VCaP (cell line): ENCODE data around the gene SEMA3G.

ENCODE experiments used
- H3K27ac ChIP-seq: fragments of 450-650 bp; 2 replicates; pipeline ENCODE4 v1.5.1; 2017
- CTCF ChIP-seq: fragments of 450-650 bp; conservative IDR thresholded peaks from 2 replicates; pipeline ENCODE4 v1.5.1; 2017; ENCODE audit warnings: mild to moderate bottlenecking, moderate library complexity

The SEMA3G gene

GRCh38 chr3:52407779-52408178 is 37.1 kb downstream of the SEMA3G start:
- no peak overlapping the region for H3K27ac ChIP-seq
- no peak for TF ChIP-seq CTCF

GRCh38 chr3:52406791-52407510 is 38.0 kb downstream of the SEMA3G start:
- H3K27ac ChIP-seq, result no peak overlapping the region
- no peak for TF ChIP-seq CTCF

- H3K27ac ChIP-seq, result no peak overlapping the region
- no peak for TF ChIP-seq CTCF
Observed at GRCh38 chr3:52406231-52406661, 38.7 kb downstream of the SEMA3G start.

GRCh38 chr3:52405601-52406110 is 39.2 kb downstream of the SEMA3G start:
- no peak for TF ChIP-seq CTCF
- no peak overlapping the region for H3K27ac ChIP-seq

GRCh38 chr3:52405066-52405465 is 39.8 kb downstream of the SEMA3G start:
- no peak for TF ChIP-seq CTCF
- H3K27ac ChIP-seq, result no peak overlapping the region

- TF ChIP-seq CTCF, result no peak
- no peak overlapping the region for H3K27ac ChIP-seq
Observed at GRCh38 chr3:52404391-52404790, 40.5 kb downstream of the SEMA3G start.

- TF ChIP-seq CTCF, result no peak
- no peak overlapping the region for H3K27ac ChIP-seq
Observed at GRCh38 chr3:52403955-52404354, 40.9 kb downstream of the SEMA3G start.
